Activated naive CD4-positive, alpha-beta T cell treated with anti-CD3 and anti-CD28 coated beads, Interleukin-2, amount 10 ng/mL, durations not matched to agents 7 days and 5 days (primary cell): ENCODE results near the gene SLC6A6.
"Not testable (repeated sequence)": the region's sequence is repeated elsewhere in the genome, so short reads cannot be mapped to it uniquely, and the experiment has no call there.

ENCODE experiments used
- CTCF ChIA-PET: fragments of 350-600 bp; sonication (Branson Sonifier 250); formaldehyde crosslinking; loops from one replicate; lab custom pipeline; 2021; ENCODE audit warnings: antibody characterized with exemption; lab: Charles Lee
- DNase-seq: peaks from one replicate; pipeline ENCODE4 v3.0.0-alpha.2; 2020
- H3K27ac Mint-ChIP-seq: one replicate; pipeline ENCODE4 v1.8.0; 2021; ENCODE audit warnings: mild to moderate bottlenecking, moderate library complexity, mixed read lengths
- H3K27me3 Mint-ChIP-seq: one replicate; pipeline ENCODE4 v1.8.0; 2021; ENCODE audit warnings: mild to moderate bottlenecking, mixed read lengths
- H3K36me3 Mint-ChIP-seq: one replicate; pipeline ENCODE4 v1.8.0; 2021; ENCODE audit warnings: mixed read lengths
- H3K4me1 Mint-ChIP-seq: one replicate; pipeline ENCODE4 v1.8.0; 2021; ENCODE audit warnings: mixed read lengths
- H3K4me3 Mint-ChIP-seq: one replicate; pipeline ENCODE4 v1.8.0; 2021; ENCODE audit warnings: mild to moderate bottlenecking, moderate library complexity, mixed read lengths
- H3K9me3 Mint-ChIP-seq: one replicate; pipeline ENCODE4 v1.8.0; 2021; ENCODE audit warnings: mixed read lengths

Gene SLC6A6

DNA sequence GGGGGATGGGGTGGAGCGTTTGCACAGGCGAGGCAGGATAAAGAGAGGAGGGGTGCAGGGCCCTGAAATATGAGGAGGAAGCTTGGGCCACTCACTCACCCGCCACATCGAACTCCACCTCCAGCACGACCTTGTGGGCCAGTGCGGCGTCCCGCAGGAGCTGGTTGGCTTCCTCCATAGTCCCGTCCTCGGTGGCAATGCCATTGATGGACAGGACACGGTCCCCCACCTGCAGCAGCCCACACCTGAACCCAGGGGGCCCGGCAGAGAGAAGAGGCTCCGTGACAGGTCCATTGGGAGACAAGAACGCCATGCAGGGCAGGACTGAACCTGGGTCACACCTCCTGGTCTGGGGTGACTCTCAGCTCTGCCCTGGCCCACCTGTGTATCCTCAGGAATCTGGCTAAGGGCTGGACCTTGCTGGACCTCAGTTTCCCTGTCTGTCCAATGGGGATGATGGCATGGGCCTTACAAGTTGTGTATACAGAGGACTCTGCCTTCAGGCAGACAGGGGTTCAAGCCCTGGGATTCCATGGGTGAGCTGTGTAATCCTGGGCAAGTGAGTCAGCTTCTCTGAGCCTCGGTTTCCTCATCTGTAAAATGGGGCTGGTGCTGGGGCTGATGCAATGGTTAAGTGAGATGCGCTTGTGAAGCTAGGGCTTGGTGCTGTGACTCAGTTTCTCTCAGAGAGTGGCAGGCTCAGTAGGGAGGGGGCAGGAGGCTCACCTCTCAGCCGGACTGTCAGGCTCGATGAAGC lies 111.3 kb downstream of the SLC6A6 start:
- H3K27ac Mint-ChIP-seq = no peak overlapping the region
- no peak overlapping the region for H3K4me3 Mint-ChIP-seq
- no peak for DNase-seq
- H3K36me3 Mint-ChIP-seq = no peaks in the 10 kb centered on the region
- no peaks in the 10 kb centered on the region for H3K4me1 Mint-ChIP-seq
- H3K9me3 Mint-ChIP-seq = no peaks in the 10 kb centered on the region
- CTCF ChIA-PET = no interaction called here
- H3K27me3 Mint-ChIP-seq = peaks cover 3% of the 10 kb centered on the region

DNA sequence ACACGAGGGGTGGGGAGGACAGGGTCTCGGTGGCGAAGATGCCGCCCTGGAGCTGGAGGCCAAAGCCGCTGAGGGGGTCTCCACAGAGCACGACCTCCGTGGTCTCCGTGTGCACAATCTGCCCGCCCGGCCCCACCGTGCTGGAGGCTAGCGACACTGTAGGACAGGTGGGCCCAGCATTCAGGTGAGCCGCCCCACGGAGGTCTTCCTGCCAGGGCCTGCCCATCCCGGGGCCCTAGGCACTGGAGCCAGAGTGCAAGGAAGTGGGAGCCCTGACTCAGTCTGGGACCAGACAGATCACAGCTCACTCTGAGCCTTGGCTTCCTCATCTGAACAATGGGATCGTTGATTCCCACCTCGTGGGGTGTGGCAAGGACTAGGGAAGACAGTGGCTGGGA lies 111.9 kb downstream of the SLC6A6 start:
- DNase-seq = no peak
- Mint-ChIP-seq H3K4me3 (no peak overlapping the region), H3K9me3 (no peaks in the 10 kb centered on the region), H3K27me3 (peaks cover under 1% of the 10 kb centered on the region), H3K27ac (no peak overlapping the region), H3K36me3 (no peaks in the 10 kb centered on the region), H3K4me1 (no peaks in the 10 kb centered on the region)
- CTCF ChIA-PET = no interaction called here

GRCh38 chr3:14515526-14515925 lies 113.1 kb downstream of the SLC6A6 start:
- not testable (repeated sequence) for DNase-seq, H3K4me1 Mint-ChIP-seq, H3K27me3 Mint-ChIP-seq, H3K9me3 Mint-ChIP-seq, H3K36me3 Mint-ChIP-seq, H3K27ac Mint-ChIP-seq, H3K4me3 Mint-ChIP-seq
- CTCF ChIA-PET = interaction anchor here (1.0 kb wide), 1 partner anchor 33 kb away, joined by 3 read pairs; no protein-coding TSS in a partner anchor

DNA sequence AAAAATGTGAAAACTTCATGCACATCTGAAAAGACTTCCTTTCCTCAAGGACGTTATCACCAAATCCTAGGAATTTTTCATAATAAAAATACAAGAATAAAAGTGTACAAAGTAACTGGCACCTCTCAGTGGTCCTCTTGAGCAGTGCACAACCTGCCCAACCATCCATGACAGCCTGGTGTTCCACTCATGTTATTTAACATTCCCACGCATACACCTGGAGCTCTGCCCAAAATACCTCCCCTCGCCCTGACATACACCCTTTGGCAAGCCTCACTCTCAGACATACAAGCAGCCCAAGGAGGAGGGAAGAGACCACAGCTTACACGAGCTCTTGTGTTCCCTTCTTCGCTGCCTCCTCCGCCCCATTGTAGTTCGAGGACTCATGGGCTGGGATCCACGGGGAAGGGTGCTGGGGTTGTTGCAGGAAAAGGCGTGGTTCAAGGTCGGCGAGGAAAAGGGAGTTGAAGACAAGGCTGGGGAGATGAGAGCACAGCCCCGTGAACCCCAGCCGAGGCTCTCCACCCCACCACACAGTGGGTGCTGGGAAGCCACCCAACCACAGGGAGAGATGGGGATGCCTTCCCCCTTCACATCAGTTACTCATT lies 114.4 kb downstream of the SLC6A6 start:
- H3K9me3 Mint-ChIP-seq = no peaks in the 10 kb centered on the region
- peaks cover 6% of the 10 kb centered on the region for H3K27me3 Mint-ChIP-seq
- no peaks in the 10 kb centered on the region for H3K36me3 Mint-ChIP-seq
- H3K4me3 Mint-ChIP-seq = no peak overlapping the region
- CTCF ChIA-PET = interaction anchor here (1.5 kb wide), 1 partner anchor 8 kb away, joined by 3 read pairs; no protein-coding TSS in a partner anchor
- no peak overlapping the region for H3K27ac Mint-ChIP-seq
- DNase-seq = no peak
- H3K4me1 Mint-ChIP-seq = no peaks in the 10 kb centered on the region

GRCh38 chr3:14517601-14518431 lies 115.4 kb downstream of the SLC6A6 start:
- CTCF ChIA-PET = interaction anchor here (1.5 kb wide), 1 partner anchor 9 kb away, joined by 3 read pairs; no protein-coding TSS in a partner anchor
- no peaks in the 10 kb centered on the region for H3K36me3 Mint-ChIP-seq
- no peaks in the 10 kb centered on the region for H3K4me1 Mint-ChIP-seq
- no peak overlapping the region for H3K4me3 Mint-ChIP-seq
- DNase-seq = no peak
- H3K27me3 Mint-ChIP-seq = peaks cover 6% of the 10 kb centered on the region
- H3K9me3 Mint-ChIP-seq = no peaks in the 10 kb centered on the region
- H3K27ac Mint-ChIP-seq = no peak overlapping the region

GRCh38 chr3:14518432-14518802 lies 116.0 kb downstream of the SLC6A6 start:
- no peaks in the 10 kb centered on the region for H3K9me3 Mint-ChIP-seq
- H3K36me3 Mint-ChIP-seq = no peaks in the 10 kb centered on the region
- no peak overlapping the region for H3K27ac Mint-ChIP-seq
- CTCF ChIA-PET = no interaction called here
- DNase-seq = no peak
- H3K4me1 Mint-ChIP-seq = no peaks in the 10 kb centered on the region
- peaks cover 6% of the 10 kb centered on the region for H3K27me3 Mint-ChIP-seq
- no peak overlapping the region for H3K4me3 Mint-ChIP-seq

GRCh38 chr3:14518893-14519292 lies 116.5 kb downstream of the SLC6A6 start:
- CTCF ChIA-PET = interaction anchor here (1.7 kb wide), 1 partner anchor 8 kb away, joined by 5 read pairs; no protein-coding TSS in a partner anchor
- Mint-ChIP-seq H3K27me3 (peaks cover 6% of the 10 kb centered on the region), H3K4me1 (no peaks in the 10 kb centered on the region), H3K27ac (no peak overlapping the region), H3K36me3 (no peaks in the 10 kb centered on the region), H3K4me3 (no peak overlapping the region), H3K9me3 (no peaks in the 10 kb centered on the region)
- no peak for DNase-seq

DNA sequence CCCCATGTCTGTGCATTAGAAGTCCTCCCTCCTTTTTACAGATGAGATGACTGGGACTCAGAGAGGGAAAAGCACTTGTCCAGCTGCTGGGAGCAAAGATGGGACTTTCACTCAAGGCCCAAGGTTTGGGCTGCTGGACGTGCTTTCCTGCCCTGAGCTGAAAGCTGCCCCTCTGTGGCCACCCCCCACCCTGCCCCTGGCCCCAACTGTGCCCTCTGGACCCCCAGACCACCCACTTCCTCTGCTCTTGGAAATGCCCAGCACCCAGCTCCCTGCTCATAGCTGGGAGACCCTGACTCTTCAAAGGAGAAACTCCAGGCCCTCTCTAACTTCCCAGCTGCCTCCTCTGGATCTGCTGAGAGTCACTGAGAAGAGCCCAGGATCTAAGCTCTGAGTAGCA lies 117.0 kb downstream of the SLC6A6 start:
- no peak overlapping the region for H3K27ac Mint-ChIP-seq
- H3K27me3 Mint-ChIP-seq = peaks cover 6% of the 10 kb centered on the region
- CTCF ChIA-PET = interaction anchor here (1.5 to 1.7 kb wide), 2 partner anchors 8 to 12 kb away, joined by 4 to 5 read pairs; no protein-coding TSS in a partner anchor
- no peaks in the 10 kb centered on the region for H3K4me1 Mint-ChIP-seq
- no peak for DNase-seq
- H3K36me3 Mint-ChIP-seq = no peaks in the 10 kb centered on the region
- H3K9me3 Mint-ChIP-seq = no peaks in the 10 kb centered on the region
- no peak overlapping the region for H3K4me3 Mint-ChIP-seq

GRCh38 chr3:14520149-14520548 lies 117.7 kb downstream of the SLC6A6 start:
- peaks cover 6% of the 10 kb centered on the region for H3K27me3 Mint-ChIP-seq
- no peaks in the 10 kb centered on the region for H3K9me3 Mint-ChIP-seq
- CTCF ChIA-PET = interaction anchor here (1.3 to 1.7 kb wide), 3 partner anchors 9 to 13 kb away, joined by 3 to 5 read pairs (median 4); no protein-coding TSS in a partner anchor

DNA sequence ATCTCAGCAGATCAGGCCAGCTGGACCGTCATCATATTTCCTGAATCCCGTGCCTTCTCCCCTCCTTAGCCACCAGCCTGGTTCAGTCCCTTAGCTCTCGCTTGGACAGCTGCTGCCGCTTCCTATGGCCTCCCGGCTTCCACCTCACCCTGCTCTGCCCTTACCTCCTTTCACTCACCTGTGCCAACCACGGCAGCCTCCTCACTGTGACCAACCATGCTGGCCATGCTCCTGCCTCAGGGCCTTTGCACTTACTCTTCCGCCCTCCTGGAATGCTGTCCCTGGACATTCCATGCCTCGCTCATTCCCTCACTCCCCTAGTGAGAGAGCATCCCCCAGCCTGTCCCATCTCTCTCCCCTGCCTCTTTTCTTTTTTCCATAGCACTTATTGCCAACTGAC lies 118.6 kb downstream of the SLC6A6 start:
- Mint-ChIP-seq H3K27me3 (peaks cover 8% of the 10 kb centered on the region), H3K27ac (no peak overlapping the region), H3K4me1 (no peaks in the 10 kb centered on the region), H3K36me3 (no peaks in the 10 kb centered on the region), H3K9me3 (no peaks in the 10 kb centered on the region), H3K4me3 (no peak overlapping the region)
- no peak for DNase-seq
- CTCF ChIA-PET = interaction anchor here (1.3 kb wide), 1 partner anchor 12 kb away, joined by 3 read pairs; no protein-coding TSS in a partner anchor

More at GRCh38 chr3:14520149-14520548, 117.7 kb downstream of the SLC6A6 start:
- Mint-ChIP-seq H3K36me3 (no peaks in the 10 kb centered on the region), H3K4me1 (no peaks in the 10 kb centered on the region), H3K4me3 (no peak overlapping the region), H3K27ac (no peak overlapping the region)
- no peak for DNase-seq

DNA sequence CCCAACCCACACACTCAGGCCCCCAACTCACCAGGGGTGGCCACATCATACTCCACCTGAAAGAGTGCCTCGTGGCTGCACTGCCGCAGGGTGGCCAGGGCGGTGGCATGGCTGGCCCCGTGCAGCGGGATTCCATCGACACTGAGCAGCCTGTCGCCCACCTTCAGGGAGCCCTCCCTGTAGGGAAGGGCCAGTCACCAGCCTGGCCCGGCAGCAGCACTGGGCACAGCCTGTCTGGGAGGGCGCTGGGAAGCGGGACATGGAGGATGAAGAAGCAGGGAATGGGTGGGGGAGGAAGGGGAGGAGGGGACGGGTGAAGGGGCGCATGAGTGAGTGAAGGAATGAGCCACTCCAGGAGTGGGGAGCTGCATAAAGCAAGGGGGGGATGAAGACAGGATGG lies 119.2 kb downstream of the SLC6A6 start:
- CTCF ChIA-PET = no interaction called here
- peaks cover 15% of the 10 kb centered on the region for H3K27me3 Mint-ChIP-seq
- H3K27ac Mint-ChIP-seq = no peak overlapping the region
- no peaks in the 10 kb centered on the region for H3K36me3 Mint-ChIP-seq
- no peak for DNase-seq
- H3K4me1 Mint-ChIP-seq = no peaks in the 10 kb centered on the region
- H3K4me3 Mint-ChIP-seq = no peak overlapping the region
- no peaks in the 10 kb centered on the region for H3K9me3 Mint-ChIP-seq

DNA sequence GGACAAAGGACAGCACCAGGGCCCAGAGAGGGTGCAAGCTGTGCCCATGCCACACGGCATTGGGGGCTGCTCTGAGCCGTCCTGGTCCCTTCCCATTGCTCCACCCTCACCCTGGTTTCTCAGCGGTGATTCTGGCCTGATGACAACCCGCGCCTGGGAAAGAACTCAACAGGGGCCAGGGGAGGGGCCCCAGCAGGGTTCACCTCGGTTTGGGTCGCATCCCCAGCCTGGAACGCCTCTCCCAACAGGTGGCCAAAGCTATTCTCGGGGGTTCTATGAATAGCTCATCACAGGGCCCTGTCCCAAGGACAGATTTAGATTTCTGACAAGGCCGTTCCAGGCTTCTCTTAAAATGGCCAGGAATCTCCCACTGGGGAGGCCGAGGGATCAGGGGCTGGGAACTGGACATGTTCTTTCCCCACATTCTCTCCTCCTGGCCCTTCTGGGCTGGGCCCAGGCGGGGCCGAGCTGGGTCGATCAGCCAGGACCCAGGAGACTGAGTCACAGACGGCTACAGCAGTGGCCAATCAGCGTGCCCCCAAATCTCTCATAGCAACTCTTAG lies 119.8 kb downstream of the SLC6A6 start:
- DNase-seq = no peak
- no peak overlapping the region for H3K4me3 Mint-ChIP-seq
- no peaks in the 10 kb centered on the region for H3K36me3 Mint-ChIP-seq

DNA sequence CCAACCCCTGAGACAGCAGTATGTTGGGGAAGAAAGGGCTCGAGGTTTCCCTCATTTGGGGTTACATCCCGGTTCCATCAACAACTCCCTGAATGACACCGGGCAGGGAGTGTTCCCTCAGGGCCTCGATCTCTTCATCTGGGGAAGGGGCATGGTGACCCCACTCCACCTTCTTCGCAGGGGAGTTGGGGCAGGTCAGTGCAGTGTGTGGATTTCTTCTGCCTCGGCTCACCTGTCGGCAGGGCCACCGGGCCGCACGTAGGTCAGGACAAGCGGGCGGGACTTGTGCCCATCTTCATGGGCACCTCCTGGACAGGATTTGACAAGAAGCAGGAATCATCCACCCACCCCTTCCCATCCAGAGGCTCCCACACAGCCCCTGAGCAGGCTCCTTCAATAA lies 120.4 kb downstream of the SLC6A6 start:
- DNase-seq = peak; percentile 10
- no peaks in the 10 kb centered on the region for H3K4me1 Mint-ChIP-seq
- CTCF ChIA-PET = interaction anchor here (0.5 kb wide), 1 partner anchor 20 kb away, joined by 3 read pairs; no protein-coding TSS in a partner anchor
- H3K4me3 Mint-ChIP-seq = no peak overlapping the region
- no peaks in the 10 kb centered on the region for H3K9me3 Mint-ChIP-seq
- peaks cover 25% of the 10 kb centered on the region for H3K27me3 Mint-ChIP-seq
- no peak overlapping the region for H3K27ac Mint-ChIP-seq
- no peaks in the 10 kb centered on the region for H3K36me3 Mint-ChIP-seq

More for the DNA sequence above, 119.8 kb downstream of the SLC6A6 start:
- no peaks in the 10 kb centered on the region for H3K4me1 Mint-ChIP-seq
- peaks cover 21% of the 10 kb centered on the region for H3K27me3 Mint-ChIP-seq
- H3K9me3 Mint-ChIP-seq = no peaks in the 10 kb centered on the region
- CTCF ChIA-PET = interaction anchor here (0.5 kb wide), 1 partner anchor 20 kb away, joined by 3 read pairs; no protein-coding TSS in a partner anchor
- H3K27ac Mint-ChIP-seq = no peak overlapping the region

DNA sequence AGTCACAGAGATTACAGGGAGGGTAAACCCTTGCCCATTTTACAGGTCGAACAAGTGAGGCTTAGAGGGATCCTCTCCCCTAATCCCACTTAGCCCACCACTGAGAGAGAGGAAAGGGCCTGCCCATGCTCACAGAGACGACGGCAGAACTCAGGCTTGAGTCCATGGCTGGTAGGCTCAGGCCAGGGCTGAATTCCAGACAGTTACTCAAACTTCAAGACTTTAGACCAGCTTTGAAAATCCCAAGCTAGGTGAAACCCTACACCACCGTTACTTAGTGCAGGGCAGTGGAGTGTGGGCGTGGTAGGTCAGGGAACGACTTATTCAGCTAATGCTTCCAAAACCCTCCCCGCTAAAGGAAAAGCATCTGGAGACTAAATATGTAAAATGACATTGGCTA lies 121.4 kb downstream of the SLC6A6 start:
- CTCF ChIA-PET = no interaction called here
- H3K4me1 Mint-ChIP-seq = no peaks in the 10 kb centered on the region
- peaks cover 27% of the 10 kb centered on the region for H3K27me3 Mint-ChIP-seq
- H3K4me3 Mint-ChIP-seq = no peak overlapping the region
- H3K9me3 Mint-ChIP-seq = no peaks in the 10 kb centered on the region
- no peak for DNase-seq
- no peak overlapping the region for H3K27ac Mint-ChIP-seq
- H3K36me3 Mint-ChIP-seq = no peaks in the 10 kb centered on the region
